ENCODE data around the gene FOXI3.
"Not testable (repeated sequence)": the region's sequence is repeated elsewhere in the genome, so short reads cannot be mapped to it uniquely, and the experiment has no call there.

GRCh38 chr2:88419051-88419450 lies 33.4 kb downstream of the FOXI3 start:
- not testable (repeated sequence) for TF ChIP-seq POLR2A, CTCF (IDR thresholded peaks at IDR 0.05)
